H1 (cell line): Measurements from ENCODE around the gene ZNF496. TPM values are rescaled to one million over a fixed set of nuclear protein-coding genes. Genes with fewer than 3 reads are reported as not detected.

Experiments used
- ASH2L ChIP-seq: fragments of 200-600, 300-600 bp; sonication (generic); IDR thresholded peaks from one replicate; pipeline ENCODE4 v1.7.1; 2017; ENCODE audit warnings: low read length
- CHD1 ChIP-seq: IDR thresholded peaks from 2 replicates; pipeline ENCODE4 v1.6.1; 2012; ENCODE audit warnings: low read depth, low read length, improper control_type of control experiment
- CHD7 ChIP-seq: fragments of 300-600 bp; sonication (generic); IDR thresholded peaks from 2 replicates; pipeline ENCODE4 v1.7.1; 2012; ENCODE audit warnings: low read length, moderate library complexity, mild to moderate bottlenecking, inconsistent platforms; ENCODE audit not compliant: insufficient replicate concordance
- KDM5A ChIP-seq: fragments of 200-600 bp; IDR thresholded peaks from 2 replicates; pipeline ENCODE4 v1.7.1; 2012; ENCODE audit warnings: mild to moderate bottlenecking, low read length, inconsistent platforms, mixed read lengths
- MAFK ChIP-seq: IDR thresholded peaks from 2 replicates; pipeline ENCODE4 v1.6.1; 2012; ENCODE audit warnings: low read depth, mild to moderate bottlenecking, improper control_type of control experiment, low read length
- NRF1 ChIP-seq: IDR thresholded peaks from 2 replicates; pipeline ENCODE4 v1.6.1; 2011; ENCODE audit warnings: mild to moderate bottlenecking, low read depth, low read length, improper control_type of control experiment
- POU5F1 ChIP-seq: IDR thresholded peaks from 2 replicates; pipeline ENCODE4 v1.6.1; 2011; ENCODE audit warnings: low read depth, mild to moderate bottlenecking, low read length, moderate library complexity
- SIRT6 ChIP-seq: IDR thresholded peaks from one replicate; pipeline ENCODE4 v1.7.1; 2012; ENCODE audit warnings: low read length, inconsistent platforms
- SP1 ChIP-seq: IDR thresholded peaks from 2 replicates; pipeline ENCODE4 v1.6.1; 2011; ENCODE audit warnings: low read depth, low read length
- SP4 ChIP-seq: IDR thresholded peaks from 2 replicates; pipeline ENCODE4 v1.6.1; 2012; ENCODE audit warnings: low read length, inconsistent platforms
- TAF1 ChIP-seq: IDR thresholded peaks from 2 replicates; pipeline ENCODE4 v1.6.1; 2011; ENCODE audit warnings: mild to moderate bottlenecking, low read depth, low read length
- TCF12 ChIP-seq: IDR thresholded peaks from 2 replicates; pipeline ENCODE4 v1.6.1; 2011; ENCODE audit warnings: low read depth, mild to moderate bottlenecking, low read length
- TEAD4 ChIP-seq: IDR thresholded peaks from 2 replicates; pipeline ENCODE4 v1.6.1; 2012; ENCODE audit warnings: low read depth, low read length, inconsistent platforms, mixed read lengths
- YY1 ChIP-seq: IDR thresholded peaks from 2 replicates; pipeline ENCODE4 v1.6.1; 2011; ENCODE audit warnings: low read depth, mild to moderate bottlenecking, low read length
- polyA plus RNA-seq, 7 experiments: library from polyadenylated mRNA; depleted of rRNA in 3 of 7; stranded (reverse) in 5 of 7; unstranded in 2 of 7; fragments of >200 nt in 5 of 7; fragments of 200-250 nt in 2 of 7; gene quantifications; 1 replicate in 5 of 7; 2 replicates in 1 of 7; 4 replicates in 1 of 7; pipeline versions ENCODE4 v1.2.1 to v1.2.3, GENCODE V29; 2011 to 2013; ENCODE audit warnings: missing spikeins in 2 of 7, mixed read lengths in 2 of 7
- total RNA-seq: library from RNA; stranded (reverse); fragmentation: NEBNext Ultra II Directional; extraction: Animal tissue kit (Norgen Biotek cat#: 25700); gene quantifications from 2 replicates; pipeline ENCODE4 v1.2.1, GENCODE V29; 2021

ZNF496 gene
- total and polyA plus RNA-seq, 2 of the 8 experiments (the other 6 are each of a cell fraction or from before 2014, with no cell fraction given), result 27.9 to 71.4 TPM

GRCh38 chr1:247376659-247377058 is 45.0 kb upstream of the ZNF496 start (continued):
- TF ChIP-seq CHD7 (peak; percentile 38), POU5F1 (peak; percentile 55; the same call in 1 of the 2 replicates), SIRT6 (no peak), MAFK (no peak), TAF1 (peak; percentile 49), KDM5A (no peak), NRF1 (no peak), YY1 (0 out of 2 replicates have a peak, but pooled peaks have one; percentile 40), ASH2L (no peak), CHD1 (no peak), TCF12 (no peak), SP1 (peak; percentile 68; the same call in 1 of the 2 replicates), SP4 (no peak), TEAD4 (peak; percentile 84)
